H1 (cell line): ENCODE results near the gene KIAA0586. TPM values are rescaled to one million over a fixed set of nuclear protein-coding genes. Genes with fewer than 3 reads are reported as not detected.

Experiments used
- CTCF ChIA-PET: fragments of 300-600 bp; sonication (Branson Sonifier 250); formaldehyde crosslinking; loops from one replicate; lab custom pipeline; 2021; ENCODE audit not compliant: partially characterized antibody; lab: Charles Lee
- POLR2A ChIA-PET: fragments of 300-600 bp; sonication (Branson Sonifier 250); formaldehyde crosslinking; loops from one replicate; lab custom pipeline; 2021; ENCODE audit warnings: inconsistent platforms; ENCODE audit not compliant: partially characterized antibody; lab: Charles Lee
- DNase-seq, 2 experiments: peaks; one replicate each; pipeline versions ENCODE4 v3.0.0 to v3.0.0-alpha.2; 2010 to 2022; ENCODE audit warnings: low spot score in 2 of 2, low read depth in 1 of 2, mixed read lengths in 1 of 2
- FAIRE-seq: peaks from 2 replicates; lab custom pipeline; 2011; peaks lifted over from hg19 to GRCh38; lab: Jason Lieb, UNC
- H2AFZ ChIP-seq: 2 replicates; pipeline ENCODE4 v1.8.1; 2012; ENCODE audit warnings: low read length, inconsistent platforms
- H2AK5ac ChIP-seq: 2 replicates; pipeline ENCODE4 v1.6.1; 2013; ENCODE audit warnings: low read depth, low read length
- H2BK120ac ChIP-seq: replicated peaks from 2 replicates; pipeline ENCODE3; 2013; ENCODE audit warnings: low read depth, low read length, inconsistent platforms
- H2BK12ac ChIP-seq: 2 replicates; pipeline ENCODE4 v1.6.1; 2013; ENCODE audit warnings: low read depth, low read length
- H2BK15ac ChIP-seq: 2 replicates; pipeline ENCODE4 v1.6.1; 2013; ENCODE audit warnings: low read length
- H2BK20ac ChIP-seq: 2 replicates; pipeline ENCODE4 v1.6.1; 2013; ENCODE audit warnings: low read length
- H2BK5ac ChIP-seq: 2 replicates; pipeline ENCODE4 v1.6.1; 2013; ENCODE audit warnings: low read depth, low read length
- H3K14ac ChIP-seq: 2 replicates; pipeline ENCODE4 v1.6.1; 2013; ENCODE audit warnings: inconsistent platforms; ENCODE audit not compliant: insufficient read length
- H3K18ac ChIP-seq: 2 replicates; pipeline ENCODE4 v1.6.1; 2013; ENCODE audit warnings: low read length; ENCODE audit errors: extremely low read depth
- H3K23ac ChIP-seq: 2 replicates; pipeline ENCODE4 v1.6.1; 2013; ENCODE audit warnings: inconsistent platforms; ENCODE audit not compliant: insufficient read length
- H3K23me2 ChIP-seq: 2 replicates; pipeline ENCODE4 v1.6.1; 2013; ENCODE audit warnings: low read depth, low read length
- H3K27ac ChIP-seq: 2 replicates; pipeline ENCODE4 v1.6.1; 2011; ENCODE audit warnings: low read depth, low read length, inconsistent platforms
- H3K27me3 ChIP-seq, 4 experiments: replicated peaks in 1 of 4; 1 replicate in 1 of 4; 2 replicates in 3 of 4; pipeline versions ENCODE4 v1.6.1 to v1.8.1; 2011 to 2013; ENCODE audit warnings: low read length in 3 of 4, mild to moderate bottlenecking in 3 of 4, inconsistent platforms in 2 of 4, mixed read lengths in 2 of 4, moderate library complexity in 1 of 4; ENCODE audit not compliant: control insufficient read depth in 3 of 4, insufficient read depth in 3 of 4; ENCODE audit errors: extremely low read depth in 1 of 4
- H3K36me3 ChIP-seq, 4 experiments: 2 replicates each; pipeline versions ENCODE4 v1.6.1 to v1.8.1; 2011 to 2013; ENCODE audit warnings: mild to moderate bottlenecking in 4 of 4, low read length in 3 of 4, moderate library complexity in 2 of 4, control low read depth in 1 of 4, inconsistent platforms in 1 of 4; ENCODE audit not compliant: insufficient read depth in 4 of 4, control insufficient read depth in 2 of 4
- H3K4ac ChIP-seq: replicated peaks from 2 replicates; pipeline ENCODE3; 2013; ENCODE audit warnings: low read length, low read depth, mixed read lengths, inconsistent platforms; ENCODE audit not compliant: insufficient read length
- H3K4me1 ChIP-seq, 4 experiments: replicated peaks in 1 of 4; 1 replicate in 1 of 4; 2 replicates in 3 of 4; pipeline versions ENCODE4 v1.6.1 to v1.8.1; 2011 to 2013; ENCODE audit warnings: low read length in 3 of 4, inconsistent platforms in 2 of 4, mixed read lengths in 1 of 4; ENCODE audit not compliant: insufficient read depth in 4 of 4, control insufficient read depth in 3 of 4
- H3K4me2 ChIP-seq, 2 experiments: 2 replicates each; pipeline versions ENCODE4 v1.6.1 to v1.8.1; 2011 to 2013; ENCODE audit warnings: low read depth in 2 of 2, low read length in 2 of 2, control low read depth in 1 of 2, inconsistent platforms in 1 of 2, mild to moderate bottlenecking in 1 of 2; ENCODE audit not compliant: insufficient read depth in 1 of 2
- H3K4me3 ChIP-seq, 4 experiments: fragments of 200-600, 300-600 bp in 1 of 4; sonication (generic), shearing (Covaris generic), sonication (Bioruptor Twin) in 1 of 4; 2 replicates each; pipeline versions ENCODE4 v1.5.1 to v1.8.1; 2011 to 2016; ENCODE audit warnings: low read length in 4 of 4, low read depth in 3 of 4, control low read depth in 2 of 4, inconsistent platforms in 2 of 4, mild to moderate bottlenecking in 2 of 4, mixed read lengths in 1 of 4, moderate library complexity in 1 of 4; ENCODE audit not compliant: insufficient read depth in 2 of 4; ENCODE audit errors: extremely low read depth in 1 of 4
- H3K56ac ChIP-seq: replicated peaks from 2 replicates; pipeline ENCODE3; 2013; ENCODE audit warnings: low read depth, mild to moderate bottlenecking, mixed read lengths, low read length, inconsistent platforms; ENCODE audit not compliant: insufficient read length
- H3K79me1 ChIP-seq: 2 replicates; pipeline ENCODE4 v1.6.1; 2013; ENCODE audit warnings: low read depth, low read length, control low read depth
- H3K79me2 ChIP-seq, 2 experiments: 2 replicates each; pipeline versions ENCODE4 v1.6.1 to v1.8.1; 2012 to 2013; ENCODE audit warnings: low read length in 2 of 2, mild to moderate bottlenecking in 2 of 2, inconsistent platforms in 1 of 2; ENCODE audit not compliant: insufficient read depth in 2 of 2, control insufficient read depth in 1 of 2
- H3K9ac ChIP-seq, 4 experiments: replicated peaks in 1 of 4; 1 replicate in 1 of 4; 2 replicates in 3 of 4; pipeline versions ENCODE4 v1.6.1 to v1.8.1; 2011 to 2013; ENCODE audit warnings: low read depth in 3 of 4, low read length in 3 of 4, control low read depth in 2 of 4, mild to moderate bottlenecking in 2 of 4, moderate library complexity in 2 of 4, inconsistent platforms in 1 of 4; ENCODE audit errors: extremely low read depth in 1 of 4
- H3K9me3 ChIP-seq, 2 experiments: 2 replicates each; pipeline versions ENCODE4 v1.6.1 to v1.8.1; 2012 to 2013; ENCODE audit warnings: mild to moderate bottlenecking in 2 of 2, moderate library complexity in 2 of 2, control low read depth in 1 of 2, inconsistent platforms in 1 of 2, low read depth in 1 of 2, low read length in 1 of 2, mixed read lengths in 1 of 2; ENCODE audit not compliant: insufficient read depth in 2 of 2
- H4K20me1 ChIP-seq, 2 experiments: replicated peaks in 1 of 2; 2 replicates each; pipeline versions ENCODE3 to v1.8.1; 2011 to 2013; ENCODE audit warnings: inconsistent platforms in 2 of 2, low read length in 2 of 2, mild to moderate bottlenecking in 1 of 2; ENCODE audit not compliant: insufficient read depth in 2 of 2, control insufficient read depth in 1 of 2
- H4K5ac ChIP-seq: 2 replicates; pipeline ENCODE4 v1.6.1; 2013; ENCODE audit warnings: low read length, low read depth, mixed read lengths, inconsistent platforms; ENCODE audit not compliant: insufficient read length
- H4K8ac ChIP-seq: 2 replicates; pipeline ENCODE4 v1.8.0; 2013; ENCODE audit warnings: mild to moderate bottlenecking, moderate library complexity, low read length, inconsistent platforms; ENCODE audit not compliant: insufficient read depth; ENCODE audit errors: extremely low read depth
- H4K91ac ChIP-seq: replicated peaks from 2 replicates; pipeline ENCODE3; 2013; ENCODE audit warnings: low read length, mixed read lengths, inconsistent platforms; ENCODE audit not compliant: insufficient read length
- CBX5 ChIP-seq: fragments of 300-800, 300-1000 bp; sonication (generic); IDR thresholded peaks from 2 replicates; pipeline ENCODE4 v1.7.1; 2016; ENCODE audit warnings: antibody characterized with exemption, low read length, low read depth
- CHD2 ChIP-seq: IDR thresholded peaks from 2 replicates; pipeline ENCODE4 v1.6.1; 2012; ENCODE audit warnings: low read length, improper control_type of control experiment
- KDM4A ChIP-seq: IDR thresholded peaks from one replicate; pipeline ENCODE4 v1.7.1; 2012; ENCODE audit warnings: low read depth, mild to moderate bottlenecking, moderate library complexity, low read length, inconsistent platforms; ENCODE audit not compliant: severe bottlenecking
- POLR2AphosphoS5 ChIP-seq: IDR thresholded peaks from 2 replicates; pipeline ENCODE4 v1.6.1; 2011; ENCODE audit warnings: low read depth, low read length
- POU5F1 ChIP-seq: IDR thresholded peaks from 2 replicates; pipeline ENCODE4 v1.6.1; 2011; ENCODE audit warnings: low read depth, mild to moderate bottlenecking, low read length, moderate library complexity
- RAD21 ChIP-seq, 2 experiments: IDR thresholded peaks in 1 of 2; conservative IDR thresholded peaks in 1 of 2; 2 replicates each; pipeline ENCODE4 v1.6.1; 2011; ENCODE audit warnings: low read depth in 2 of 2, low read length in 2 of 2, improper control_type of control experiment in 1 of 2, inconsistent platforms in 1 of 2, mild to moderate bottlenecking in 1 of 2, moderate library complexity in 1 of 2
- RFX5 ChIP-seq: IDR thresholded peaks from 2 replicates; pipeline ENCODE4 v1.6.1; 2011; ENCODE audit warnings: low read depth, low read length, improper control_type of control experiment, borderline replicate concordance
- RXRA ChIP-seq: IDR thresholded peaks from 2 replicates; pipeline ENCODE4 v1.6.1; 2011; ENCODE audit warnings: low read depth, mild to moderate bottlenecking, low read length, moderate library complexity; ENCODE audit not compliant: insufficient read depth
- SAP30 ChIP-seq: fragments of 300-600 bp; sonication (generic); IDR thresholded peaks from 2 replicates; pipeline ENCODE4 v1.7.1; 2012; ENCODE audit warnings: low read length, moderate library complexity, mild to moderate bottlenecking, inconsistent platforms; ENCODE audit not compliant: insufficient read depth, insufficient replicate concordance
- SIN3A ChIP-seq, 2 experiments: IDR thresholded peaks in 1 of 2; conservative IDR thresholded peaks in 1 of 2; 2 replicates each; pipeline ENCODE4 v1.6.1; 2011 to 2012; ENCODE audit warnings: low read length in 2 of 2, improper control_type of control experiment in 1 of 2, low read depth in 1 of 2, mild to moderate bottlenecking in 1 of 2
- TCF12 ChIP-seq: IDR thresholded peaks from 2 replicates; pipeline ENCODE4 v1.6.1; 2011; ENCODE audit warnings: low read depth, mild to moderate bottlenecking, low read length
- ZNF274 ChIP-seq: IDR thresholded peaks from 2 replicates; pipeline ENCODE4 v1.7.0; 2012; ENCODE audit warnings: low read length, borderline replicate concordance; ENCODE audit errors: extremely low read depth
- WGBS, 2 experiments: shearing (Covaris generic) in 1 of 2; methylation state at CpG; one replicate each; pipeline versions ENCODE4 v1.1.6 to v1.1.7; 2013 to 2015; ENCODE audit warnings: low lambda C conversion rate in 2 of 2, mixed read lengths in 2 of 2, inconsistent platforms in 1 of 2, low coverage in 1 of 2, missing lambda C conversion rate in 1 of 2; ENCODE audit not compliant: insufficient replicate concordance in 2 of 2, insufficient coverage in 1 of 2, insufficient read length in 1 of 2; ENCODE audit errors: extremely low coverage in 1 of 2, missing lambda C conversion rate in 1 of 2; 5-methylcytosine and 5-hydroxymethylcytosine counted together
- polyA plus RNA-seq, 7 experiments: library from polyadenylated mRNA; depleted of rRNA in 3 of 7; stranded (reverse) in 5 of 7; unstranded in 2 of 7; fragments of >200 nt in 5 of 7; fragments of 200-250 nt in 2 of 7; gene quantifications; 1 replicate in 5 of 7; 2 replicates in 1 of 7; 4 replicates in 1 of 7; pipeline versions ENCODE4 v1.2.1 to v1.2.3, GENCODE V29; 2011 to 2013; ENCODE audit warnings: missing spikeins in 2 of 7, mixed read lengths in 2 of 7
- total RNA-seq: library from RNA; stranded (reverse); fragmentation: NEBNext Ultra II Directional; extraction: Animal tissue kit (Norgen Biotek cat#: 25700); gene quantifications from 2 replicates; pipeline ENCODE4 v1.2.1, GENCODE V29; 2021
- TF ChIP-seq, protein P1 (sequence below): IDR thresholded peaks from 2 replicates; pipeline ENCODE4 v1.6.1; 2012; ENCODE audit warnings: inconsistent platforms

The KIAA0586 gene
- total and polyA plus RNA-seq, 2 of the 8 experiments (the other 6 are each of a cell fraction or from before 2014, with no cell fraction given) = 7.2 to 24.8 TPM

DNA sequence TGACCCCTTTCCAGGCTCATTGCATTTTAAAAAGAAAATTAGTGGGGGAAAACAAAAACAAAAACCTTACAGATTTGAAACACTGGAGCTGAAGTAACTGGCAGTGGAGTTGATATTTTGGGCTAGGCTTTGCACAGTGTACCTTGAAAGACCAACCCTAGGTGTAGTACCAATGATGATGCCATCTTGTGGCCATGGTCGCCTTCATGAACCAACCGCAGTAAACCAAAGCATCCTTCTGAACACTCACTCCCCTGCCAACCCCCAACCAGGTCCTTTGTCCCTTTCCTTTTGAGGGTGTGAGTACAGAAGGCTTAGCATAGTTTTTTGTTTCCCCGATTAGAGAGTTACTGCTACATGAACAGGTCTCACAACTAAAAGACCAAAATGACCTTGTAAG, 25.9 kb upstream of the KIAA0586 start:
- Histone ChIP-seq H3K4me3 (no peak overlapping the region), H2BK12ac (no peak overlapping the region), H3K56ac (no peak overlapping the region), H3K9ac (no peak overlapping the region), H3K4ac (no peak overlapping the region), H2AFZ (no peak overlapping the region), H2BK20ac (no peak overlapping the region), H2AK5ac (no peak overlapping the region), H3K18ac (no peak overlapping the region), H3K23me2 (no peaks in the 10 kb centered on the region), H3K23ac (no peak overlapping the region), H3K36me3 (no peaks in the 10 kb centered on the region), H2BK5ac (no peak overlapping the region), H3K79me1 (no peaks in the 10 kb centered on the region), H4K91ac (no peak overlapping the region), H2BK120ac (no peak overlapping the region), H2BK15ac (no peak overlapping the region), H4K5ac (no peak overlapping the region), H3K79me2 (no peaks in the 10 kb centered on the region), H3K14ac (no peak overlapping the region), H3K4me2 (no peak overlapping the region), H3K27ac (no peak overlapping the region), H3K27me3 (peaks cover 0 to 8% (median 3%) of the 10 kb centered on the region in 4 experiments; a peak in 5 of 7 replicates), H4K8ac (no peak overlapping the region), H4K20me1 (no peaks in the 10 kb centered on the region), H3K4me1 (peaks cover 0 to 14% (median 4%) of the 10 kb centered on the region in 4 experiments; a peak in 4 of 7 replicates), H3K9me3 (no peaks in the 10 kb centered on the region)
- ChIA-PET POLR2A (no interaction called here), CTCF (interaction anchor here (0.7 to 1.2 kb wide), 3 partner anchors 8 to 654 kb away, joined by 3 to 4 read pairs (median 3); no protein-coding TSS in a partner anchor)
- FAIRE-seq (no peak), DNase-seq (no peak)
- WGBS, 2 experiments = 89% methylated on average over 3 of the region's 3 CpGs; no CpG with 5 or more reads in 1 of the 2 experiments
- TF ChIP-seq CBX5 = no peak
- no peak for TF ChIP-seq POLR2AphosphoS5
- TF ChIP-seq ZNF274 = no peak
- no peak for TF ChIP-seq POU5F1
- TF ChIP-seq RFX5 = no peak
- peak in 1 of 2 experiments; percentile 19; a peak in 1 of 4 replicates for TF ChIP-seq RAD21 (IDR thresholded peaks at IDR 0.05 in 1 of 2, conservative IDR thresholded peaks at IDR 0.05 in 1 of 2; ENCODE audit: low read depth in 2 of 2, low read length in 2 of 2)
- no peak for TF ChIP-seq TCF12
- TF ChIP-seq, protein P1, sequence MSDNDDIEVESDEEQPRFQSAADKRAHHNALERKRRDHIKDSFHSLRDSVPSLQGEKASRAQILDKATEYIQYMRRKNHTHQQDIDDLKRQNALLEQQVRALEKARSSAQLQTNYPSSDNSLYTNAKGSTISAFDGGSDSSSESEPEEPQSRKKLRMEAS = no peak
- no peak for TF ChIP-seq KDM4A
- TF ChIP-seq SIN3A (conservative IDR thresholded peaks at IDR 0.05 in 1 of 2, IDR thresholded peaks at IDR 0.05 in 1 of 2; ENCODE audit: low read depth in 1 of 2, low read length in 2 of 2) = no peak
- no peak for TF ChIP-seq RXRA
- TF ChIP-seq SAP30 = no peak
- TF ChIP-seq CHD2 = no peak
